Iris pigment epithelial cell (primary cell): ENCODE measurements around the gene TNFRSF12A.
"Not testable (repeated sequence)": the region's sequence is repeated elsewhere in the genome, so short reads cannot be mapped to it uniquely, and the experiment has no call there.

Source experiments
- DNase-seq: peaks from one replicate; pipeline ENCODE4 v3.0.0-alpha.2; 2011; ENCODE audit warnings: low read depth

Gene TNFRSF12A

GRCh38 chr16:3065742-3066439, 45.7 kb downstream of the TNFRSF12A start:
- no peak for DNase-seq

DNA sequence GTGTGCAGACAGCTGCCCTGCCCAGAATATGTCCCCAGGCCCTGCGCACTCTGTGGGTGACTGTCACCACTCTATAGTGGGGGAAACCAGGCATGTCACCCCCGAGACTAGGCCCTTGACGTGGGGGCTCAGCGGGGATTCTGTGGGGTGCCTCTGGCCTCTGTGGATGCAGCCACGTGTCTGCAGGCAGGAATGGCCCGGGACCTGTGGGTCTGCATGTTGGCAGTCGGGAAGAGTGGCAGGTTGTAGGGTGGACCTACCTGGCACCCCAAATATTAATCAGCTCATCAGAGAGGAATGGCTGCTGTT, 46.2 kb downstream of the TNFRSF12A start:
- no peak for DNase-seq

GRCh38 chr16:3068487-3068886, 48.3 kb downstream of the TNFRSF12A start:
- DNase-seq: no peak

- not testable (repeated sequence) for DNase-seq
Observed at GRCh38 chr16:3069146-3069545, 49.0 kb downstream of the TNFRSF12A start.

- no peak for DNase-seq
Observed at GRCh38 chr16:3070608-3071111, 50.5 kb downstream of the TNFRSF12A start.

DNA sequence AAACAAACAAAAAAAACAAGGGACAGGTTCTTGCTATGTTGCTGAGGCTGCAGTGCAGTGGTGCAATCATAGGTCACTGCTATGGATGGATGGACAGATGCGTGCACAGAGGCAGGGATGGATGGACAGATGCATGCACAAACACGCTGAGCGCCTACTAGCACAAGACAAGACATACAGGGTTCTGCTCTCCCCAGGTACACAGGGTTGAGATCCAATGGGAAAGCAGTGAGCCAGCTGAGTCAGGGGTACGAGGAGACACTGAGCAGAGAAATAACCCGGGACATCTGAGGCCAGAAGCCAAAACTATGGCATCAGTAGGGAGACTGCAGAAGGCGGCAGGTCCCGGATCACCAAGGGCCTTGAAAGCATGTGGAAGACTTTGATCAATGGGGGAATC, 51.5 kb downstream of the TNFRSF12A start:
- no peak for DNase-seq
